GM12875 (cell line): Measurements from ENCODE around the gene FUT3.

Experiments
- H3K4me3 ChIP-seq: one replicate; pipeline ENCODE4 v1.5.1; 2011; ENCODE audit warnings: low read depth, low read length, control low read depth
- TF ChIP-seq, protein P1 (sequence below): IDR thresholded peaks from 2 replicates; pipeline ENCODE4 v1.5.1; 2011; ENCODE audit warnings: low read depth, mild to moderate bottlenecking, control low read depth, inconsistent platforms, low read length, moderate library complexity, borderline replicate concordance; ENCODE audit not compliant: insufficient read depth

The FUT3 gene

DNA sequence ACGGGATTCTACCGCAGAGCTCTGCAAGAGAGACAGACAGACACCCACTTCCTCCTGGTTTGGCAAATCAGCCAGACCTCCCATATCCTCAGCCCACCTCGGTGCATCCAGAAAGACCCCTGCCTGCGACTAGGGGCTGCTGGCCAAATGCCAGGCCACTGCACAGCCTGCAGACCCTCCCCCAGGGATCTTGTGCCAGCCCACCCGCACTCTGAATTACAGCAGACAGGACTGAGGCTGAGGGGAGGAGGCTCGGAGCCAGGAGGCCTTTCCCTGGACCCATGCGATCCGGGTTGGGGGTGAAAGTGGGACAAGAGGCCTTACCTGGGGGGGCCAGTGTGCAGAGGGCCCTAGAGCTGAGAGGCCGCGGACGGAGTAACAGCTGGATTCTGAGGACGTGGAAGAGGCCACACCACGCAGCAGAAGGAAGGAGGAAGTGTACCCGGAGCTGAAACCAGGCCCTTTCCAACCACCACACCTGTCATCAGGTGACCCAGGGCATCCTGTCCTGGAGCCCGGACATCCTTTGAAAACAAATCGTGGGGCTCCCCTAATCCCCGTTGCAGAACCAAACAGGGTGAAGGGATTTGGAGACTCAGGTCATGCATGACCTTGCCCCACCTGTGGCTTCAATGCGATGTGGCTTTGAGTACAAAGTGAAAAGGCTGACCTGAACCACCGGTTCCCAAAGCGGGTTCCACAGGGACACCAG is 12.7 kb downstream of the FUT3 start:
- no peak overlapping the region for H3K4me3 ChIP-seq
- TF ChIP-seq, protein P1, sequence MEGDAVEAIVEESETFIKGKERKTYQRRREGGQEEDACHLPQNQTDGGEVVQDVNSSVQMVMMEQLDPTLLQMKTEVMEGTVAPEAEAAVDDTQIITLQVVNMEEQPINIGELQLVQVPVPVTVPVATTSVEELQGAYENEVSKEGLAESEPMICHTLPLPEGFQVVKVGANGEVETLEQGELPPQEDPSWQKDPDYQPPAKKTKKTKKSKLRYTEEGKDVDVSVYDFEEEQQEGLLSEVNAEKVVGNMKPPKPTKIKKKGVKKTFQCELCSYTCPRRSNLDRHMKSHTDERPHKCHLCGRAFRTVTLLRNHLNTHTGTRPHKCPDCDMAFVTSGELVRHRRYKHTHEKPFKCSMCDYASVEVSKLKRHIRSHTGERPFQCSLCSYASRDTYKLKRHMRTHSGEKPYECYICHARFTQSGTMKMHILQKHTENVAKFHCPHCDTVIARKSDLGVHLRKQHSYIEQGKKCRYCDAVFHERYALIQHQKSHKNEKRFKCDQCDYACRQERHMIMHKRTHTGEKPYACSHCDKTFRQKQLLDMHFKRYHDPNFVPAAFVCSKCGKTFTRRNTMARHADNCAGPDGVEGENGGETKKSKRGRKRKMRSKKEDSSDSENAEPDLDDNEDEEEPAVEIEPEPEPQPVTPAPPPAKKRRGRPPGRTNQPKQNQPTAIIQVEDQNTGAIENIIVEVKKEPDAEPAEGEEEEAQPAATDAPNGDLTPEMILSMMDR = no peak

DNA sequence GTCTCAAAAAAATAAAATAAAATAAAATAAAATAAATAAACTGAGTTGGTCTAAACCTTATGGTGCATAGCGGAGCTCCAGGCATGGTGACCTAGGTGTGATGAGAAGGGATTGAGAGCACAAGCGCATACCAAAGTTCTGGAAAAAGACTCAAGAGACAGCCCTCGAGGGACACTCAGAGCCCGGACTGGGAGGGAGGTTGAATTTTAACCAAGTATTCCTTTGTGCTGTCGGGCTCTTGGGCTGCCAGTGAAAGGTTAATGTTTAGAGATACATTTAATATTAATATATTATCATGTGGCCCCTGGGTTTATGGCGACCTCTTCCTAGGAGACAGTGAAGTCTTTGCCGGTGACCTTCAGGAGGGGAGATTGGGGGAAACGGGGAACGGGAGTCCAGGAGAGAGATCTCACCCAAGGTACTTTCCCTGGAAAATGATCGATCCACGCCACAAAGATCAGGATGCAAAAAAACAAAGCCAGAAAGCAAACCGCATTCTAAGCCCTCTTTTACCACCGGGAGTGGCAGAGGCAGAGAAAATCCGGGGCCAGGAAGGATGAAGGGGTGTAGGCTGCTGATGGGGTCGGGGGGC is 13.4 kb downstream of the FUT3 start:
- TF ChIP-seq, protein P1 = no peak
- no peak overlapping the region for H3K4me3 ChIP-seq

DNA sequence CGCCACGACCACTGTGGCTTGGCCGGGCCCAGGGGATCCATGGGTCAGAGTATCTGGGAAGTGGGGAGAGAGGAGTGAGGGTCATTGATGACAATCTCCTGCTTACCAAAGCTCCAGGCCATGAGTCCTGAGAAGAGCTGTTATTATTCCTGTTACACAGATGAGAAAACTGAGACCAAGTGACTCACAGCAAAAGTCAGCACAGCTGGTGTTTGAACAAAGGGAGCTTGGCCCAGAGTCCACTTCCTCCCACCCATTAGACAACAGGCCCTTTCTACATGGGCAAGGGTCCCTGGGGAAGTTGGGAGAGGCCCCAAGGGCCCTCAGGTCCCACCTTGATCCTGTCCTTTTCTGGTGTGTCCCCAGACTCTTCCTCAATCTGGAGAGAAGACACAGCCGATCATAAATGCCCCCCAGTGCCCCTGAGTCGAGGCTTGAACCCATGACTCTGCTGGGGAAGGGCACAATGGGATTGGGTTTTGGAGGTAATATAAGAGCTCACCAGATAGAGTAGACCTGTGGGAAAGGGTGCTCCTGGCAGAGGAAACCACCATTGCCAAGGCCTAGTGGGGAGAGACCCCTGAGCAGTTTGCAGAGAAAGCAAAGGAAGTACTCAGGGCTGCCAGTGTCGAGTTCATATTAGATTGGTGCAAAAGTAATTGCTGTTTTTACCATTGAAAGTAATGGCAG is 18.6 kb downstream of the FUT3 start:
- no peak overlapping the region for H3K4me3 ChIP-seq
- TF ChIP-seq, protein P1 = no peak

DNA sequence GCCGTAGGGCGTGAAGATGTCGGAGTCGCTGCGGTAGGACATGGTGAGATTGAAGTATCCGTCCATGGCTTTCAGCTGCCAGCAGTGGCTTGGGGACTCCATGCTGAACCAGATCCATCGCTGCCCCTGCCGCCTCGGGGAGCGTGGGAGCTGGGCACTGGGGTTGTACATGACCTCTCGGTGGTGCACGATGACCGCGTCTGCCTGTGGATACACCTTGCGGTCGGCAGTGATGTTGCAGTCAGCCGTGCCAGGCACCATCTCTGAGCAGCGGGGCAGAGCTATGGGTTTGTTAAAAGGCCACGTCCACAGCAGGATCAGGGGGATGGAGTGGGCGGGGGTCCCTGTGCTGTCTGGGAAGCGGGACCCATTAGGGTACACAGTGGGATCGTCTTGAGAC is 19.2 kb downstream of the FUT3 start:
- TF ChIP-seq, protein P1 = no peak
- no peak overlapping the region for H3K4me3 ChIP-seq

DNA sequence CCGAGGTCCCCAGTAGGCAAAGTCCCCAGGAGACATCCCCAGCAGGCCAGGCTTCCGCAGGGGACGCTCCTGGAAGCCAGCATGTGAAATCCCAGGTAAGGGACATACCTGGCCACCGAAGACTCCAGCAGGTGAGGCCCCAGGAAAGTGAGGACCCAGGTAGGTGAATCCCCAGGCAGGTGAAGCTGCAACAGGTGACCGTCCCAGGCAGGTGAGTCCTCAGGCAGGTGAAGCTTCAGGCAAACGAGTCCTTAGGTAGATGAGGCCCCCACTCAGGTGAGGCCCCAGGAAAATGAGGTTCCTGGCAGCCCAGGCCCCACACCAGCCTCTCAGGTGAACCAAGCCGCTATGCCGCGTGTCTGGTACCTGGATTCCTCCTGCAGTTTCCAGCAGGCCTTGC is 20.1 kb downstream of the FUT3 start:
- TF ChIP-seq, protein P1 = no peak
- no peak overlapping the region for H3K4me3 ChIP-seq

DNA sequence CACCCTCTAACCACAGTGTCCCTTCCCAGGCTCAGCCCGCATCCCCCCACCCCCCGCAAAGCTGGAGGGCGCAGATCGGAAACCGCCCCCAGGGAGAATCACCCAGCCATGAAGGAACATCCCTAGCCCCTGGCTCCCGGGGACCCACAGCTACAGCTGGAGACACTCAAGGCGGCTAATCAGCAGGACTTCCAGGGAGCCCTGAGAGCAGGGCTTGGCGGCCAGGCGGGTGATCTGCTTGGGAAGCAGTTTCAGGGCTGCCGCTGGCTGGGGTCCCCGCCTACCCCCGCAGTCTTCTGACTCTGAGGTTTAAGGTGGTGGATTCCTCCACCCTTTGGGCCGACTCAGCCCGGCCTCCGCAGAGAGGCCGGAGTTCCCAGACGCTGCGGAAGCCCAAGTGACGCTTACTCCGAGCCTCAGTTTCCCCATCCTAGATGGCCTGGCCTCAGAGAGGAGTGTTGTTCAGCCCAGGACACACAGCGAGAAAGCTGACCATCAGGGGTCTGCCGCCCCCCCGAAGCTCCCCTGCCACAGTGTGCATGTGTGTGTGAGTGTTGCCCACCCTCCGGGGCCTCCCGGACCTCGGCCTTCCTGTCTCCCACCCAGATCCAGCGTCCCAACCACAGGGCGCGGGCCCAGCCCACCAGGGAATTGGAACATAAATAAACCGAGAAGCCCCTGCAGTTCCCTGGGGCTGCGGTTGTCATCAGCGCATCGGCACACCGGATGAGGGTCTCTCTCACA is 21.5 kb downstream of the FUT3 start:
- H3K4me3 ChIP-seq = no peak overlapping the region
- TF ChIP-seq, protein P1 = no peak
